Forelimb muscle (tissue), 1 donor: ENCODE measurements around the gene GNAT2. TPM values are rescaled to one million over a fixed set of nuclear protein-coding genes. Genes with fewer than 3 reads are reported as not detected.

ENCODE experiments used
- DNase-seq: peaks from one replicate; pipeline ENCODE4 v3.0.0-alpha.2; 2013; ENCODE audit warnings: low read depth
- polyA plus RNA-seq: library from polyadenylated mRNA; unstranded; fragments of 120-200 nt; gene quantifications from one replicate; pipeline ENCODE4 v1.2.1, GENCODE V29; 2013; ENCODE audit not compliant: insufficient read length

GNAT2 gene
- polyA plus RNA-seq, 1 donor, result not detected

DNA sequence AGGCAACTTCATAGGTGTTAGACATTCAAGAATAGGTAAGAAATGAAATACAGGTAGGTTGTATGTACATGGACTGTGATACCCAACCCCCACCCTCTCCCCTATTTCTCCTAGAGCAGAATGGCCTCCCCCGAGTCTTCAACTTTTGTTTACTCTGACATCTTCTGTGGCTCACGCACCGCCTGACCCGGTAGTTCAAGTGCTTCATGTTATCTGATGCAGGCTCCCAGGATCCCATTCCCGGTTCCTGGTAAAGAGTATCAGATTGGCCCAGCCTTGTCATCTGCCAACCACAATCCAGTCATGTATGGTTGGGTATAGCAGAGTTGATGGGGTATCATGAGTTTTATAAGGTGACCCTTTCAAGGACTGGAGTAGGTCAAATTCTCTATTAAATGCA, 61.9 kb downstream of the GNAT2 start:
- no peak for DNase-seq

DNA sequence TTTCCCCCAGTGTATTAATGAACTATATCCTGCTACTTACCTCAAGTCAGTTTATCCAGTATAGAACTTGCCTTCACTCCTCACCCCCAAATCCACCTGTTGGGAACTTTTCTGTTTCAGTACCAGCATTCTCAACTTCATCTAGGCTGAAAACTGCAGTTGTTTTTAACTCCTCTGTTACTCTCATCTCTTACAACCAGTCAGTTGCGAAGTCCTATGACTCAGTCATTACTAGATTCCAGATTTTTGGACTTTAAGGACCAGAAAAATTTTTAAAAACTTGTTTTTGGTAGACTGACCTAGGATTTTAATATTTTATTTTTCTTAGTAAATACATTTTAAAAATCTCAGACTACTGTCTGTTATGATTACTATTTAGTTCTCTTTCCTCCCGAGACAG, 62.9 kb downstream of the GNAT2 start:
- no peak for DNase-seq

Other genes with a start within 250 kb of the GNAT2 start
- 30.7 TPM for gene SORT1, start 221.7 kb downstream of the GNAT2 start, polyA plus RNA-seq
- gene PSMA5, start 193.2 kb downstream of the GNAT2 start, polyA plus RNA-seq, result 65.7 TPM
- 304 TPM for gene SYPL2, start 153.1 kb downstream of the GNAT2 start, polyA plus RNA-seq
- 38.9 TPM for gene ATXN7L2, start 135.7 kb downstream of the GNAT2 start, polyA plus RNA-seq
- 11.1 TPM for gene CYB561D1, start 125.5 kb downstream of the GNAT2 start, polyA plus RNA-seq
- 12.9 TPM for gene AMIGO1, start 109.9 kb downstream of the GNAT2 start, polyA plus RNA-seq
- 1.6 TPM for gene GPR61, start 79.7 kb downstream of the GNAT2 start, polyA plus RNA-seq
- 6.7 TPM for gene GNAI3, start 71.0 kb downstream of the GNAT2 start, polyA plus RNA-seq
- gene AMPD2, start 221 bp upstream of the GNAT2 start, polyA plus RNA-seq, result 33.8 TPM
- 25.1 TPM for gene GSTM4, start 36.5 kb upstream of the GNAT2 start, polyA plus RNA-seq
- gene GSTM2, start 48.4 kb upstream of the GNAT2 start, polyA plus RNA-seq, result 190 TPM
- gene GSTM1, start 68.2 kb upstream of the GNAT2 start, polyA plus RNA-seq, result 79.2 TPM
- gene GSTM5, start 92.6 kb upstream of the GNAT2 start, polyA plus RNA-seq, result 16.6 TPM
- gene GSTM3, start 121.4 kb upstream of the GNAT2 start, polyA plus RNA-seq, result 40.6 TPM
- not detected for gene EPS8L3, start 144.3 kb upstream of the GNAT2 start, polyA plus RNA-seq